ENCODE measurements around the gene C12orf75.
"Not testable (repeated sequence)": the region's sequence is repeated elsewhere in the genome, so short reads cannot be mapped to it uniquely, and the experiment has no call there.

Gene C12orf75

DNA sequence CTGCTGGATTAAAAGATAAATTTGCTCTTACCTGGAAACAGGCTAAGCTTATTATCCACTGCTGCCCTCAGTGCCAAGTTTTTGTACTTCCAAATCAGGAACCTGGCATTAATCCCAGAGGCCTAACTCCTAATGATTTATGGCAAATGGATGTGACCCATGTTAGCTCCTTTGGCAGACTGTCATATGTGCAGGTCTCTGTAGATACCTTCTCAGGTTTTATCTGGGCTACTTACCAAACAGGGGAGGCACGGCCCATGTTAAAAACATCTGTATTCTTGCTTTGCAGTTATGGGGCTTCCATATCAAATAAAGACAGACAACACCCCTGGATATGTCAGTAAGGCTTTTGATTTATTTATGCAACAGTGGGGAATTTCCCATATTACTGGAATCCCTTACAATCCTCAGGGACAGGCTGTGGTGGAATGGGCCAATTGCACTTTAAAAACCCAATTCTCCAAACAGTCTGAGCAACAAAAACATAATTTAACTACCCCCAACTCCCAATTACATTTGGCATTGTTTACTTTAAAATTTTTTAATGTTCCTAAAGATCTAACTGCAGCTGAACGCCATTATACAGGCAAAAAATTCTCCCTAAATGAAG is 19.9 kb upstream of the C12orf75 start:
- not testable (repeated sequence) for DNase-seq

- not testable (repeated sequence) for DNase-seq
Measured at GRCh38 chr12:105311936-105312335, 18.6 kb upstream of the C12orf75 start.

DNA sequence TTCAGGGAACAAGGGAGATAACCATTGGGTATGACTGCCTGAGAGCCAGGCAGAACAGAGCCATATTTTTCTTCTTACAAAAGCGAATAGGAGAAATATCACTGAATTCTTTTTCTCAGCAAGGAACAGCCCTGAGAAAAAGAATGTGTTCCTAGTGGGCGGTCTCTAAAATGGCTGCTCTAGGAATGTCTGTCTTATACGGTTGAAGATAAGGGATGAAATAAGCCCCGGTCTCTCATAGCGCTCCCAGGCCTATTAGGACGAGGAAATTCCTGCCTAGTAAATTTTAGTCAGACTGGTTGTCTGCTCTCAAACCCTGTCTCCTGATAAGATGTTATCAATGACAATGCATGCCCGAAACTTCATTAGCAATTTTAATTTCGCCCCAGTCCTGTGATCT is 16.7 kb upstream of the C12orf75 start:
- DNase-seq = not testable (repeated sequence)

DNA sequence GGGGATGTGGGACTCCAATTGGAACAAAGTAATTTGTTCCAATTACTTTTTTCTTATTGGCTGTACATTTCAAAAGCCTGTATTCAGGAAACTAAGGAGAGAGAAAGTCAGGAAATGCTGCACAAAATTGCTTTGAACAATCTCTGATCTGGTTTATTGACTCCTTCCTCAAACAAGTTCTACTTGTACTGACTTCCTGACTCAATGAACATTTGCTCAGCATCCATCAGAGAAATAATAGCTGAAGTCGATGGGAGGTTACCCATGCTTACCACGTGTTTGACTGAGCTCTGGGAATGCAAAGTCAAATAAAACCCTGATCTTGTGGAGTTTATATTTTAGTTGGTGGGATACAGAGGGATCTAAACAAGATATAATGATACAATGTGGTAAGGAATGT is 15.4 kb upstream of the C12orf75 start:
- no peak for DNase-seq

GRCh38 chr12:105315726-105316125 is 14.8 kb upstream of the C12orf75 start:
- DNase-seq = no peak

DNA sequence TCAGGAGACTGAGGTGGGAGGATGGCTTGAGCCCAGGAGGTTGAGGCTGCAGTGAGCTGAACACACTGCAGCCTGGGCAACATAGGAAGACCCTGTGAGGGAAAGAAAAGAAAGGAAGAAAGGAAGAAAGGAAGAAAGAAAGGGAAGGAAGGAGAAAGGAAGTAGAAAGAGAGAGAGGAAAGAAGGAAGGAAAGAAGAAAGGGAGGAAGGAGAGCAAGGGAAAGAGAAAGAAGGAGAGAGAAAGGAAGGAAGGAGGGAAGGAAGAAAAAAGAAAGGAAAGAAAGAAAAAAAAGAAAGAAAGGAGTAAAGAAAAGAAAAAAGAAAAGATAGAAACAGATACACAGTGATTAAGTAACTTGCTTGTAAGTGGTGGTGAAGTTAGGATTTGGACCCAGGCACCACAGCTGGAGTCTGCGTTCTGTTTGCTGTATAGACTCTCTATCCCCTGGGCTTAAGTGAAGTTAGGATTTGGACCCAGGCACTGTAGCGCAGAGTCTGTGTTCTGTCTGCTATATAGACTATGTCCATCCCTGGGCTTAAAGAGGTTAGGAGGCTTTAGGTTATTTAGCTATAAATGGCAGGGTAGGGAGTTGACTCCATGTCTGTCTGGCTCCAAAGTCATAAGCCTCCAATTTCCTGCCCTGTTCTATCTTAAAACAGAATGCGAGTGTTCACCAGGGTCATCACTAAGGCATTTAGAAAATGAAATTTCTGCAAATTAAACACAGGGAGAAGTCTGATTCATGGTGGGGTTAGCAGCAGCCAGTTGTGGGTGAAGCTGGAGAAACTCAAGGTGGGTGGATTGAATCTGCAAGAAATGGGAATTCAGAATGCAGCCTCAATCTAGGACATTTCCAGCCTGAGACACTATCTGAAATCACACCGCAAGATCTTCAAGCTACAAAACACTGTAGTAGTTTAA is 13.3 kb upstream of the C12orf75 start:
- no peak for DNase-seq

- DNase-seq = no peak
Measured at GRCh38 chr12:105317942-105318621, 12.4 kb upstream of the C12orf75 start.

DNA sequence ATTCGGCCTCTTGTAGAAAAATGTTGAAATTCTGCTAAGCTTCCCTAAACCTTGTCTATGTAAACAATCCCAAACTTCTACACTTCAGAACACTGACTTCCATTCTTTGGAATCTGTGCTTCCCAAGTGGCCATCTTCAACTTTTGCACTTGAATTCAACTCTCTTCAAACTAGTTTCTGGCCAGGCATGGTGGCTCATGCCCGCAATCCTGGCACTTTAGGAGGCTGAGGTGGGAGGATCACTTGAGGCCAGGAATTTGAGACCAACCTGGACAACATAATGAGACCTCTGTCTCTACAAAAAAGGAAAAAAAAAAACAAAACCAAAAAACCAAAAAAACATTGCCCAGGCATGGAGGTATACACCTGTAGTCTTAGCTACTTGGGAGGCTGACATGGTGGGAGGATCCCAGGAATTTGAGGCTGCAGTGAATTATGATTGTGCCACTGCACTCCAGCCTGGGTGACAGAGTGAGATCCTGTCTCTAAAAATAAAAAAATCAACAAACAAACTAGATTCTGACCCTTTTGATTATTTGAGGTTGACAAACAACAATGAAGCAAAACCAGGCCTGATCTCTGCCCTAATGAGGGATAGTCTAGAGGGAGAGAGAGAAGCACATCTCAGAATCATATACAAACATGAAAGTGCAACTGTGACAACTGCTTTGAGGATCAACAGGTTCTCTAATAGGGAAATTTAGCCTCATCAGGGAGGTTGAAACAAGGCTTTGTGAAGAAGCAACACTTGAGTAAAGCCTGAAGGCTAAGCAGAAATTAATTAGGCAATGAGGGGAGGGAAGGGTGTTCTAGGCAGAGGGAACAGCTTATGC is 11.6 kb upstream of the C12orf75 start:
- DNase-seq = no peak

DNA sequence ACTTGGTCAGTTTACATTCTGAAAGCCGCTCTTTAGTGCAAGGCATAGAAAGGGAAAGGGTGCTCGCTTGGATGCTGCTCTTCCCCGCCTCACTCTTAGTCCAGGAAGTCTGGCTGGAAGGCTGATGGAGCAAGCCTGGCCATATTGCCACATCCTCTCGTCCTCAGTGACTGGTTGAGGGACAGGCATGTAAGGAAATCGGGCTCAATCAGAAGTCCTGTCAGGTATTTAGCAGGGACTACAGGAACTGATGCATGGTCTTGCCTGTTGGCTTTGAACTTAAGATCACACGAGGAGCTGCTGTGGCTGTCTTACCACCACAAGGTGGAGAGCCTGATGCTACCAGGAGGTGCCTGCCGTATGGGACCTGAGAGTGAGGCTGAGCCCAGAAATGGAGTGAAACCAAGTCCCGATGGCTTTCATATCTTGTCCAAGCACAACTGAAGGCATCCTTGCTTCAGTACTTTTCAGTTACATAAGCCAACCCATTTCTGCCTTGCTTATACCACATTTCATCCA is 10.7 kb upstream of the C12orf75 start:
- DNase-seq = no peak

DNA sequence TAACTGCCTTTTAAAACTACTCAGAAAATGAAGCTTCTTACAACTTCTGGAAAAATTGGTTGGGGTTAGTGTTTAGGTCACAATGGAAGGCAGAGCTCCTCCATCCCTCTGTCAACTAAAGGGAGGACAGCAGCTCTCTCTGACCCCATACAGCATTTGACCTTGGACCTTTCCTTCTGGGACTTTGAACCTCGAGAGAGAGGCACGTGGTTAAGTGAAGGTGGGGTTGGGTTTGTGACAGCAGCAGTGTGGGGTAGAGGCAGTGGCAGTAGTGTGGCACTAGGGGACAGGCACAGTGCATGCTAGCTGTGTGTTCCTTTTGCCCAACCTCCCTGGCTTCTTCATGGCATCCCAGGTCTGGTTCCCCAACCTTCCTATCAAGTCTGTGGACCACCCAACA is 9.4 kb upstream of the C12orf75 start:
- DNase-seq = no peak

DNA sequence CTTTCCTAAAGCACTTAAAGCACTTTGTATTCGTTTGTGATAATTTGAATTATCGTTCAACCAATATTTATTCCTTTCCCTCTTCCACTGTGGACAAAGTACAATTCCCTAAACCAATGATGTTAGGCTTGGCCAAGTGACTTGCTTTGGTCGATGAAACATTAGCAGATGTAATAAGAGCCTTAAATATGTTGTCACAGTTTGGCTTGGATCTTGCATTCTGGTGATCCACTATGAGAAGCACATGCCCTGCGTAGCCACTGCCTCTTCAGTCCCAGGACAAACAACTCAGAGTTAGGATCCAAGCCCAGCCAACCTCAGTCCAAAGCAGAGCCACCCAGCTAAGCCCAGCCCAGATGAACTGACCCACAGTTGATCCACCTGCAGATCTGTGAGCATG is 8.4 kb upstream of the C12orf75 start:
- no peak for DNase-seq

DNA sequence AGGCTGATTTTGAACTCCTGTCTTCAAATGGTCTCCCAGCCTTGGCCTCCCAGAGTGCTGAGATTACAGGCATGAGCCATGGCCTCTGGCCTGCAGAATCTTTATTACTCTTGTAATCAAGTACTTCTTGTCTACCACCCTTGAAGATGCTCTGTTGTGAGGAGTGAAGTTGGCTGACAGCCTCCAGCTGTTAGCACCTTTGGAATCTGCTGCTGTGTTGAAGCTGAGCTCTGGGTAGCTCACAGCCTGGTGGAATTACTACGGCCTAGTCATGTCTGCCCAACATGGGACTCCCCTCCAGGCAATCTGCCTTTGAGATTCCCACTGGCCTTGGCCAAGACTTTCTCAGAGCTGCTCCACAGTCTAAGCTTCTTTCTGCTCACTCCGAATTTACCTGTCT is 5.8 kb upstream of the C12orf75 start:
- no peak for DNase-seq

DNA sequence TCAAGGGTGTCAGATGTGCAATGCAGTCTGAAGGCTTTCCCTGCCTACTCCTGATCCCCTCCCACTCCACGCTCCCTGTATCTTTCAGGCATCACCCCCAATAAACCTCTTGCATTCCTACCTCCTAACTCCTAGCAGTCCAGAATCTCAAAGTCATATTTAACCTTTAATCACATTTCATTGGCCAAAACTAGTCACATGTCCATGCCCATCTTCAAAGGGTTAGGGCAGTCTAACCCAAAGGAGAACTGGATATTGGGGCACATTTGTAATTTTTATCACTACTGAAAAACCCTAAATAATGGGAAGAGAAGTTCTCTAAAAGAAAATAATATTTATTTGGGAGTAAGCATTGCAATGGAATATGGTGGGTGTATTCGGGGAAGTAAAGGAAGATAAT is 5.4 kb upstream of the C12orf75 start:
- no peak for DNase-seq

- DNase-seq = no peak
Measured at GRCh38 chr12:105329926-105330282, 587 bp upstream of the C12orf75 start.

DNA sequence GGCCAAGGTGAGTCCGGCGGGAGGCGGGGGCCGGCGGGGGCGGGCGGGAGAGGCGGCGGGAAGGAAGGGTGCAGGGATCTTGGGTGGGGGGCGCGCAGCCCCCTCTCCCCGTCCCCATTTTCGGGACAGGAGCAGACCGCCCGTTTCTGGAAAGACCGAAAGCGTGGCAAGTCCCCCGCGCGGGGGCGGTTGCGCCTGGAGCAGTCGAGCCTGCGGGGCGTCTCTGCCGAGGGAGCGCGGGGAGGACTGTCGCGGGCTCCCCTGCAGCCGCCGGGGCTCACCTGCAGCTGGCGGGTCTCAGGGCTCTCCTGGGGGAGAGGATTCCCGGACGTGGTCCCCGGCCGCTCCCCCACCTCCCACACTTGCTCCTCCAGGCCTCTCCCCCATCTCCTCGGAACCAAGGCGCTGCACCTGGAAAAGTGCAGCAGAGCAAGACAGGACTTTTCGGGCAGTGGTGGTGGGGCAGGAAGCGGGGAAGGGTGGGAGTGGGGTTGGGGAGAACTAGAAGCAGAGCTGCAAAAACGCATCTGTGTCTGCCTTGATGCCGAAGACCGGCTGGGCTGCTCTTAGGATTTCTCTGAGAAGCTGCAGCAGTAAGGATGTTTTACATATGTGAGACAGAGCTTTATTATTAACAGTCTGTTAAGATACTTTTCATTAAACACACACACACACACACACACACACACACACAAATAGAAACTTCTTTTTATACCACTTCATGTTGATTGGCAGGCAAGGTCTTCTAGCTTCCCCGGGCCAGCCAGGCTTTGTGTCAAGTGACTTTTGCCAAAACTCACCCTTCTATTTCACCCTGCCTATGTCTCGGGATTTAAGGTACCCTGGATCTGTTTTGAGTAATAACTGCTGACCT is 677 bp downstream of the C12orf75 start:
- peak; percentile 23 for DNase-seq

GRCh38 chr12:105331805-105332251 is 1.3 kb downstream of the C12orf75 start:
- DNase-seq = no peak

- DNase-seq = not testable (repeated sequence)
Measured at GRCh38 chr12:105332286-105332685, 1.8 kb downstream of the C12orf75 start.

DNA sequence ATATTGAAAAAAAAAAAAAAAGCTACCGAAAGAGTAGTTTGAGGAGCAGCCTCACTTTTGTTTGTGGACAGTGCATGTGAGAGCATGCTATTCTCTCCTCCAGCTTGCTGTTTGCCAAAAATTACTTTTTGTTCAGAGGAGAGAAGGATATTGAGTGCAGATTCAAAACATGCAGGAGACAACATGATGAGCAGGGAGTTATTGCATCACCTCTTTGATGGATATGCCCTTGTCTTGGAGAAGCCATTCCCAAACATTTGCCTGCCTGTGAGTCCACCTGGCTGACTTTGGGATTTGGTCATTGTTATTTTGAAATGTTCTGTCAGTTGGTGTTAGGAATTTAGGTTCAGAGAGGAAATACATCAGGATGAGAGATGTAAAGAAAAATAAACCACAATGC is 2.4 kb downstream of the C12orf75 start:
- DNase-seq = no peak

DNA sequence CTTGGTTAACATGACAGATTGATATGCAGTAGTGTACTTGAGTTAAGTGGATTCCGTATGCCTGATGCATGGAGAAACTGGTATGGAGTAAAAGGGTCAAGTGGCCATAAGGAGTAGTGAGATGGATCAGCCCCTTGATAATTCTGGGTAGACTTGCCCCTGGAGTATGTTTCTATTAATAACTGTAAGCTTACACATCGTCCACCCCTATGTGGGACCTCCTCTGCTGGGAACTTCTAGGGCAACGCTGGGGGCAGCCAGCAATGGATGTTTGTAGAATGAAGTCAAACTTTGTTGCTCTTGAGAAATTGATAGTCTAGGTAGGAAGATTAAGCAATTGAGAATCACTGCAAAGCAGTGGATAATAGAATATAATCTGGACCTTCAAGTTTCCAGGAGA is 3.5 kb downstream of the C12orf75 start:
- no peak for DNase-seq

DNA sequence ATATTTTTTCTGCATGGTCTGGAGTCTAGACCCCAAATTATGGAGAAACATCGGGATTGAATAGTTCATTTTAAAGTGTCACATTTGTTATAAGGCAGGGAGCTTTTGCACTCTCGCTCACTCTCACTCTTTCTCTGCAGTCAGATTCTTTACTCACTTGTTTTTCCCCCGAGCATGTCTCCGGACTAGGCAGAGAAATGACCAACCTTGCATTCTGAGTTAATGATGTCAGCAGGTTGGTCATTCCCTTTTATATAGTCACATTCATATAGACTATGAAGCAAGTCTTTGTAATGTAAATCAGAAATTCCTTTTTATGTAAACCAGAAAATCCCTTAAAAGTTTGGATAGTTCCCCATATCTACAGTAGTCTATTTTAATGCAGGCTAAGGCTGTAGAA is 4.1 kb downstream of the C12orf75 start:
- no peak for DNase-seq

- DNase-seq = no peak
Measured at GRCh38 chr12:105335856-105336255, 5.4 kb downstream of the C12orf75 start.

- no peak for DNase-seq
Measured at GRCh38 chr12:105336411-105336810, 5.9 kb downstream of the C12orf75 start.

Measured in stimulated activated CD4-positive, alpha-beta T cell treated with anti-CD3 and anti-CD28 coated beads, Interleukin-12 subunit alpha, Interleukin-12 subunit beta, amount 100 ng/mL, for 4 hours (primary cell).